Cardiac septum (tissue), 1 donor: ENCODE measurements around the gene MBOAT7. TPM values are rescaled to one million over a fixed set of nuclear protein-coding genes. Genes with fewer than 3 reads are reported as not detected.

Experiments
- DNase-seq: peaks from one replicate; pipeline ENCODE4 v3.0.0-alpha.2; 2020; ENCODE audit warnings: low spot score
- intact Hi-C: fragments of 100-400 bp; cut with DNase I; formaldehyde crosslinking; loops from one replicate; pipeline ENCODE4 v1.14.0; 2022
- total RNA-seq: library from RNA; stranded (reverse); fragmentation: NEBNext Ultra II Directional; extraction: Animal tissue kit (Norgen Biotek cat#: 25700); gene quantifications from one replicate; pipeline ENCODE4 v1.2.1, GENCODE V29; 2021
- donor health status: DM: no; HTN: no; CAD: no.

The MBOAT7 gene
- total RNA-seq, 1 donor from 2014 or later = 24.3 TPM

DNA sequence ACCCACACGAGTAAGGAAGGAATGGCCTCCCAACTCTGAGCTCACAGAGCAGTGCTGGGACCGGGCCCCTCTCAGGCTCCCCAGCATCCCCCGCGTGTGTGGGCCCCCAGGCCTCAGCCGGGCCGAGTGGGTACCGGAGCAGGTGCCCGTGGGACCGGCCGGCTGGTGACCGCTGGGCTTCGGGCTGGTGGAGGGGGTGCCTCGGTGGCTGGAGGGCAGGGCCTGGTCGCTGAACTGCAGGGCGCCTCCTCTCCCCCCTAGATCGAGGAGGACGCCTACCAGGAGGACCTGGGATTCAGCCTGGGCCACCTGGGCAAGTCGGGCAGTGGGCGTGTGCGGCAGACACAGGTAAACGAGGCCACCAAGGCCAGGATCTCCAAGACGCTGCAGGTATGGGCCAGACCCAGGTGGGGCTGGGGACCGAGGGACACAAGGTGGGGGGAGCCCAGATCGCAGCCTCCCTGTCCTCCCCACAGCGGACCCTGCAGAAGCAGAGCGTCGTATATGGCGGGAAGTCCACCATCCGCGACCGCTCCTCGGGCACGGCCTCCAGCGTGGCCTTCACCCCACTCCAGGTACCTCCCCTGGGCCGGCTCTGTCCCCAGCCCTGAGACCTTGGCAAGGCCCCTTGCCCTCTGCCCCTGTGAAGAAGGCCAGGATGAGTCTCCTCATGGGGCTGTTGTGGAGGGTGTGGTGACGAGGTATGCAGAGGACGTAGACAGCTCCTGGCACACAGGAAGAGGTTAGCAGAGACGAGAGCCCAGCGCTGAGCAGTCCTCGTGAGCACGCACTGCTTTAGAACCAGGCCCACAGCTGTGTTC is 60.4 kb downstream of the MBOAT7 start:
- DNase-seq = no peak
- intact Hi-C loops = no loop called here

DNA sequence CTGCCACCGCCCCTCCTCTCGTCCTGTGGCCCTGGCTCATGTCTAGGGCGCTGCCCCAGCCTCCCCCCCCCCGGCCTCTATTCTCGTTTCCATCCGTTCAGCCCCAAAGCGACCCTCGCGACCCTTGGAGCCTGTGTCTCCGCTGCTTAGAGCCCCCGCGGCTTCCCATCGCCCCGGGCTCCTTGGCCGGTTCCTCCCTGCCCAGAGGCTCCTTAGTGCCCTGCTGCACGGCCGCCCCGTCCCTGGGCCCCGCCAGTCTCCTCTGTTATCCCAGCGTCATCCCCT is 61.0 kb downstream of the MBOAT7 start:
- intact Hi-C loops = no loop called here
- no peak for DNase-seq

DNA sequence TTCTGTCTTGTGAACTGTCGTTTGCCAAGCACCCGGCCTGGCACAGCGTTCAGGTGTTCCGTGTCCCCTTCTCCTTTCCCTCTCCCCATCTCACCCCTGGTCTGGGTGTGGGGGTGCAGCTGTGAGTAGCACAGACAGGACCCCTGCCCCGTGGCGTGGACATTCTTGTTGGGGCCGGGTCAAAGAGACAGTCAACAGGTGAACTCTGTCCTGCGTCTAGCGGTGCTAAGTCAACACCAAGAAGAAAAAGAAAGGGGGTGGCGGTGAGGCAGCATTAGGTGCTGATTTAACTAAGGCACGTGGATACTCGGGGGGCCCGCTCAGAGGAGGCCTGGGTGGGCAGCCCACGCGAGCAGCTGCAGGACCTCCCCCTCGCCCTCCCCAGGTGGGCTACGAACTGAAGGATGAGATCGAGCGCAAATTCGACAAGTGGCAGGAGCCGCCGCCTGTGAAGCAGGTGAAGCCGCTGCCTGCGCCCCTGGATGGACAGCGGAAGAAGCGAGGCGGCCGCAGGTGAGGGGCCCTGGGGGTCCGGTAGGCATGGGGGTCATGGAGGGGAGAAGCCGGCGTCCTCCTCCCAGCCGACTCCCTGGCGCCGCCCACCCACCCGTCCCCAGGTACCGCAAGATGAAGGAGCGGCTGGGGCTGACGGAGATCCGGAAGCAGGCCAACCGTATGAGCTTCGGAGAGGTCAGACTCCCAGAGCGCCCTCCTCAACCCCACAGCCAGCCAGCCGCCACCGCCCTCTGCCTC is 61.5 kb downstream of the MBOAT7 start:
- intact Hi-C loops = no loop called here
- DNase-seq = no peak

DNA sequence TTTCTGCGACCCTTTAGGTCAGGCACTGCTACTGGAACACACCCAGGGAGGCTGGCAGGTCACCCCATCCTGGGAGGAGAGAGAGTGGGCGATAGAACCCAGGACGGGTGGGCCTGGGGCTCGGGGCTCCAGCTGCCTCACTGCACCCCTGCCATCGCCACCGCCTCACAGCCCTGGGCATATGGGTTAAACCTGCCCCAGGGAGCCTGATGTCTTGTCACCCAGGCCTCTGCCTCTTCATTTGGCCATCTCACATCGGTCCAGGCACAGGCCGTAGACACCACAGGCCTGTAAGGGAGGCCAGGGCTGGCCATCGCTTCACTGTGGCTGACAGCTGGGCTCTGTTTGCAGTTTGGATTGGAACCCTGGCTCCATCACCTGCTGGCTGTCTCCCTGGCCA is 63.7 kb downstream of the MBOAT7 start:
- intact Hi-C loops = no loop called here

DNA sequence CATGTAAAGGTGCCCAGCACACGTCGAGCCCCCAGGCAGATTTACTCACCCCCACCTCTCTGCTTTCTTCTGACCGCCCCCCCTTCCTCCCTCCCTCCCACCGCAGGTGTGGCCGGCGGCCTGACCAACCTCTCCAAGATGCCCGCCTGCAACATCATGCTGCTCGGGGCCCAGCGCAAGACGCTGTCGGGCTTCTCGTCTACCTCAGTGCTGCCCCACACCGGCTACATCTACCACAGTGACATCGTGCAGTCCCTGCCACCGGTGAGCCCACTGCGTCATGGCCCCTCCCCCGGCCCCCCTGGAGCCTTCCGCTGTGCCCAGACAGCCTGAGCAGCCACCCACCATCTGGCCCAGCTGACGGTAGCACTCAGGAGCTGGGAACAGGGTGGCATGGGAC is 65.0 kb downstream of the MBOAT7 start:
- intact Hi-C loops = no loop called here

More for the DNA sequence above, 63.7 kb downstream of the MBOAT7 start:
- DNase-seq = no peak

GRCh38 chr19:54123682-54124081 is 65.7 kb downstream of the MBOAT7 start:
- no peak for DNase-seq
- intact Hi-C loops = no loop called here

More for the DNA sequence above, 65.0 kb downstream of the MBOAT7 start:
- DNase-seq = no peak

Other genes starting within 250 kb of the MBOAT7 start
- gene CACNG8, start 226.6 kb downstream of the MBOAT7 start, total RNA-seq = 0.11 TPM
- not detected for gene CACNG6, start 197.9 kb downstream of the MBOAT7 start, total RNA-seq
- not detected for gene VSTM1, start 125.7 kb downstream of the MBOAT7 start, total RNA-seq
- gene TARM1, start 108.2 kb downstream of the MBOAT7 start, total RNA-seq = not detected
- 1.2 TPM for gene OSCAR, start 88.8 kb downstream of the MBOAT7 start, total RNA-seq
- 283 TPM for gene NDUFA3, start 86.7 kb downstream of the MBOAT7 start, total RNA-seq
- gene TFPT, start 73.9 kb downstream of the MBOAT7 start, total RNA-seq = 15.2 TPM
- 34.0 TPM for gene PRPF31, start 73.8 kb downstream of the MBOAT7 start, total RNA-seq
- gene CNOT3, start 51.8 kb downstream of the MBOAT7 start, total RNA-seq = 22.3 TPM
- gene LENG1, start 29.9 kb downstream of the MBOAT7 start, total RNA-seq = 8.3 TPM
- 4.3 TPM for gene TMC4, start 16.4 kb downstream of the MBOAT7 start, total RNA-seq
- gene TSEN34, start 1.7 kb upstream of the MBOAT7 start, total RNA-seq = 22.6 TPM
- 615 TPM for gene RPS9, start 11.3 kb upstream of the MBOAT7 start, total RNA-seq
- gene LILRB3, start 33.4 kb upstream of the MBOAT7 start, total RNA-seq = 2.7 TPM
- 2.7 TPM for gene LILRA6, start 53.2 kb upstream of the MBOAT7 start, total RNA-seq
- 4.4 TPM for gene LILRB5, start 67.7 kb upstream of the MBOAT7 start, total RNA-seq
- 2.8 TPM for gene LILRB2, start 91.5 kb upstream of the MBOAT7 start, total RNA-seq
- gene LILRA5, start 123.6 kb upstream of the MBOAT7 start, total RNA-seq = 2.1 TPM
- gene LILRA4, start 149.6 kb upstream of the MBOAT7 start, total RNA-seq = not detected
- gene LAIR1, start 175.4 kb upstream of the MBOAT7 start, total RNA-seq = 5.1 TPM
- gene TTYH1, start 225.9 kb upstream of the MBOAT7 start, total RNA-seq = 1.3 TPM